Frontal cortex (tissue), 4 donors: ENCODE measurements around the gene FBXL19. TPM values are rescaled to one million over a fixed set of nuclear protein-coding genes. Genes with fewer than 3 reads are reported as not detected.

Source experiments
- DNase-seq, 2 donors: peaks; one replicate each; pipeline ENCODE4 v3.0.0; 2012; ENCODE audit warnings: low spot score in 2 of 2
- FAIRE-seq: peaks from 2 replicates; lab custom pipeline; 2012; peaks lifted over from hg19 to GRCh38; lab: Jason Lieb, UNC
- total RNA-seq: library from RNA; depleted of rRNA; stranded (reverse); fragments of >200 nt; gene quantifications from one replicate; pipeline ENCODE4 v1.2.3, GENCODE V29; 2014
- donor health status: control.
- donor health status: control.
- donor health status: control.

FBXL19 gene
- total RNA-seq, 1 donor from 2014 or later, result 66.4 TPM

DNA sequence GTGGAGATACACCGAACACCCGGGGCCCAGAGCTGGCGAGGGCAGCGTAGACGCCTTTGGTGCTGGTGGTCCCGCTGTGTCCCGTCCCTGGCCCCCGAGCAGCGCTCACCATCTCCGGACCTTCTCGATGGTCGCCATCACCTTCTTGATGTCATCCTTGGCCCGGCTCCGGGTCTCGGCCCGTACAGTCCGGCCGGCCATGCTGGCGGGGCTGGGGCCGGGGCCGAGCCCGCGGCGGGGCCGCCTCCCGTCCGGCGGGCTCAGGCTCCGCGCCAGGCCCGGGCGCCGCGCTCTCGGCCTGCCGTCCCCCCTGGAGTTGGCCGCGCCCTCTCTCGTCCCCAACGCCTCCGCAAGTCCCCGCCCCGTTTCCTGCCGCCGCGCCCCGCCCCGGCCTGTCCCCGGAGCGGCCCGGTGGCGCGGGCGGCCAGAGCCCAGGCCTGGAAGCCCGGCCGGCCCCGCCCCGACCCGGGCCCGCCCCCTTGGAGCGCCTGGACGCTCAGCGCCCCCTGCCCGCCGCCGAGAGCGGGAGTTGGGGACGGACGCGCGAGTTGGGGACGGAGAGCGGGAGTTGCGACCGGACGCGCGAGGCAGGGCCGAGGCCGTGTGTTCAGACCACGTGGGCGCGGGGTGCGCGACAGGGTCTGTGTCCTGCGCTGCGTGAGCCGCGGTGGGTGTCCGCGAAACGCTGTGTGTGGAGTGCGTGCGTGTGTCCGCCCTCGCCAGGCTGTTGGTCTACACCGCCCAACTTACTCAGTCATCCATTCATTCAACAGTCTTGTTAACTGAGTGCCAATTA, 29.4 kb upstream of the FBXL19 start, which contains the start of gene BCL7C:
TSS of gene BCL7C (minus strand) at position 334 of the 796 bp plus-strand sequence. CDS start at position 201, 133 bp downstream.
- no peak for FAIRE-seq
- DNase-seq, result peak; percentile 88

DNA sequence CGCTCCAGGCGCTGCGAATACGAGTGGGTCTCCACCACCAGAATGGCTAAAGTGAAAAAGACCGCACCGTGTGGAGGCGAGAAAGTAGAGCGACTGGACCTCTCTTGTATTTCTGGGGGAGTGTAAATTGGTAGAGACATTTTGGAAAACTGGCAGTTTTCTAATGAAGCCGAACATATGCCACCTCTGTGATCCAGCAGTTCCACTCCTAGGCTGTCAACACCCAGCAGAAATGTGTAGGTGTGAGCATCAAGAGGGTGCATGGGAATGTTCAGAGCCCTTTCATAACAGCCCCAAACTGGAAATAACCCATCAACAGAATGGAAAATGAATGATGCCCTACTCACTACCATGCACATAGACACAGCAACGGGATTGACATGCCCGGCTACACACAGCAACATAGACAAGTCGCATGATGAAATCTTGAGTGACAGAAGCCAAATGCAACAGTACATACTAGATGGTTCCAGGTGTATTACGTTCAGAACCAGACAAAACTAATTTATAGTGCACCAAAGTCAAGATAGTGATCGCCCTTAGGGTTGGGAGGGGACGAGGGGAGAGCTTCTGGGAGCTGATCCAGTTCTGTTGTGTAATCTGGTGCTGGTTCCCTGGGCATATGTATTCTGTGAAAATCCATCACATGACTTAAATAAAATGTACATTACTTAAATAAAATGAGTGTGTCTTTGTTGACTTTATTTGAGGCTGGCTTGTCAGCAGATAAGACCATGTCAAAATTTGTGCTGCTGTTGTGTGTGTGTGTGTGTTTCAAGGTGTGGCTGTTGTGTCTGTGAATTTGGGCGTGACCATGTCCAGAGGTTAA, 28.6 kb upstream of the FBXL19 start:
- DNase-seq (no peak), FAIRE-seq (no peak)

DNA sequence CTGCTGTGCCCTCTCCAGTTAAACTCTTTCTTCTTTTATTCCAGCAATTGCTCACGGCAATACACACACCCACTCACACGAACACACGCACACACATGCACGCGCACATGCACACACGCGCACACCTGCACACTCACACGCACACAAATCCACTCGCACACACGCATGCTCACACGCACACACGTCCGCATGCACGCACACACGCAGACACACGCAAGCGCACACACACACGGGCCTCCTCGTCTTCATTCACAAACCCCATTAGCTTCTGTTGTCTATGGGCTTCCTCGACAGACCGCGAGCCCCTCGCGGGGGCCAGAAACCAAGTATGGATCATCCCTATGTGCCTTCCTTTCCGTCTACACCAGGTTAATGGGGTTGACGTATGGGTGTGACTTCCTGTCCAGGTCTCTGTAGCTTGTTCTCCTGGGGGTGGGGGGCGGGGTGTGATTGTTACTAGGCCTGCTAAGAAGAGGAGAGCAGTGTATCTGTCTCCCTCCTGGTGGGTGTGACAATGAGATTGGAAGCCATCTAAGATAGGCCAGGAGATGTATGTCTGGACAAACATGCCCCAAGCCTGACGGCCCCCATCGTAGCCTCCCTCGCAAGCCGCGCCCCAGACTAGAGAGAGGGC, 27.6 kb upstream of the FBXL19 start:
- DNase-seq (no peak), FAIRE-seq (no peak)

DNA sequence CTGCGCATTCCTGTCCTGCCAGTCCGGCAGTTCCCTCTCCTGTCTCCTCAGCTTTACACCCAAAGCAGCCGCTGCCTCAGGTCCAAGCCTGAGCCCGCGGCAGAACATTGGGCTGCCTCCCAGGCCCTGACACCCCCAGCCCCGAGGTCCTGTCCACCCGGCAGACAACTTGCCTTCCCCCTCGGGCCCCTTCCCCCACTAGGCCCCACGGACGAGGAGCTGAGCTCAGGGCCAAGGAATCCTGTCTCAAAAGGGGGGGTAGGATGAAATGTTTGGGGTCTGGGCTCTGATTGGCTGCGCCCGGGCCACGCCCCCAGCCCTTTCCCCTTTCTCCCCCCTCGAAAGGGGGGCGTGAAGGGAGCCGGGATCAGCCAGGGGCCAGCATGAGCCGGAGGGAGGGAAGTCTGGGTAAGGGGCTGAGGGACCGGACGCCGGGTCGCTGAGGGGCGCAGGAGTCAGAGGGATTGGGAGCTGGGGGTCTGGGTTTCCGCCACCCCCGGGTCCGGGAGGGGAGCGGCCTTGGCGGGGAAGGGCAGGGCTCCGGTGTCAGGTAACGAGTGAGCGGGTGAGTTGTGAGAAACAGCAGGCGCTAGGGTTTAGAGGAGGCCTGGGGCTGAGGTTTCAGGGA, 27.0 kb upstream of the FBXL19 start, which contains the start of gene CTF1:
TSS of gene CTF1 (plus strand) at position 354 of the 628 bp plus-strand sequence. CDS start at position 384, 30 bp downstream.
- DNase-seq, result peak in 1 of 2 donors; percentile 57
- FAIRE-seq, result no peak

DNA sequence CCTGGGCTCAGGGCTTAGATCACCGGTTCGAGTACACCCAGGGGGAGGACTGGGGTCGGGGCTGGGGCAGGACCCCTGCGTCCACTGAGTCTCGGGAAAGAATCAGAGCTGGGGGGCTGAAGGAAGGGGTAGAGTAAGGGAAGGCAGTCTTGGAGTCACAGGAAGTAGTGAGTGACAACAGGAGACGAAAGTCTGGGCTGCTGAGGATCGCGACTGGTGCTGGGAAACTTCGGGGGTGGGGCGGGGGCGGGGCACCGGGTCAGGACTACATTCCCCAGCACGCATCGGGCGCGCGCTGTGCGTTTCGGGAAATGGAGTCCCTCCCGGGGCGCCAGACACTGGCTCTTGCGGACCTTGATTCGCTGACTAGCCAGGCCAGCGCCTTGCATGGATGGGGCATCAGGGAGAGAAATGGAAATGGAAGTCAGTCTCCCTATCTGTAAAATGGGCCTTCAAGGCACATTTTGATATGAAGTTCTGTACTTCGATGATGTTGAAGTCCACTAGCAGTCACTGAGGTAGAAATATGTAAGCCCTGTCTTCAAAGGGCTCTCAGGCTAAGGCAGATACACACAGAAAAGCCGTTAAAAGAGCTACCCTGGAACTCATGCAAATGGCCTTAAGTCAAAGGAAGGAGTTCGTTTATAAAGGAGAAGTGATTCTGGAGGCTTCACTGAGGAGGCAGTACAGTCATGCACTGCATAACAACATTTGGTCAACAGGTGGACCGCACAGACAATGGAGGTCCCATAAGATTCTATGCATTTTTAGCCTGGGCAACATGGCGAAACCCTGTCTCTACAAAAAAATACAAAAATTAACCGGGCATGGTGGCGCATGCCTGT, 26.3 kb upstream of the FBXL19 start:
- DNase-seq (peak; percentile 84 to 86), FAIRE-seq (no peak)

DNA sequence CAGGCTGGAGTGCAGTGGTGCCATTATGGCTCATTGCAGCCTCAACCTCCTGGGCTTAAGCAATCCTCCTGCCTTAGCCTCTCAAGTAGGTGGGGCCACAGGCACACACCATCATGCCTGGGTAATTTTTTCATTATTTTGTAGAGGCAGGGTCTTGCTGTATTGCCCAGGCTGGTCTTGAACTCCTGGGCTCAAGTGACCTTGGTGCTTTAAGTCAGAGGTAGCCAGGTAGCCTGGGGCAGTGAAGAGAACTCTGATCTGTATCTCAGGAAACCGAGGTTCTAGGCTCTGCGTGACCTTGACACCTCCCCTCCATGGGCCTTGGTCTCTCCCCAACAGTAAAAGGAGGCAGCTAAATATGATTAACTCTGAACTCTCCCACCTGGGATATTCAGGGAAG, 23.6 kb upstream of the FBXL19 start:
- FAIRE-seq, result no peak
- DNase-seq, result no peak

DNA sequence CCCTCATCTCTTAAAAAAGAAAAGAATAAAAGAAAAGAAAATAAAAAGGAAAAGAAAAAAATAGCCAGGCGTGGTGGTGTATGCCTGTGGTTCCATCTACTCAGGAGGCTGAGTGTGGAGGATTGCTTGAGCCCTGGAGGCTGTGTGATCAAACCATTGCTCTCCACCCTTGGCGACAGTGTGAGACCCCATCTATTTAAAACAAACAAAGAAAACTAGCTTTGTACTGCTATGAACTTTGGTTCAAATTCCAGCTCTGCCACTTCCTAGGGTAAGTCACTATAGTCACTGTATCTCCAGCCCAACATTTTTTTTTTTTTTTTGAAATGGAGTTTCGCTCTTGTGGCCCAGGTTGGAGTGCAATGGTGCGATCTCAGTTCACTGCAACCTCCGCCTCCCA, 22.8 kb upstream of the FBXL19 start:
- DNase-seq (no peak), FAIRE-seq (no peak)

DNA sequence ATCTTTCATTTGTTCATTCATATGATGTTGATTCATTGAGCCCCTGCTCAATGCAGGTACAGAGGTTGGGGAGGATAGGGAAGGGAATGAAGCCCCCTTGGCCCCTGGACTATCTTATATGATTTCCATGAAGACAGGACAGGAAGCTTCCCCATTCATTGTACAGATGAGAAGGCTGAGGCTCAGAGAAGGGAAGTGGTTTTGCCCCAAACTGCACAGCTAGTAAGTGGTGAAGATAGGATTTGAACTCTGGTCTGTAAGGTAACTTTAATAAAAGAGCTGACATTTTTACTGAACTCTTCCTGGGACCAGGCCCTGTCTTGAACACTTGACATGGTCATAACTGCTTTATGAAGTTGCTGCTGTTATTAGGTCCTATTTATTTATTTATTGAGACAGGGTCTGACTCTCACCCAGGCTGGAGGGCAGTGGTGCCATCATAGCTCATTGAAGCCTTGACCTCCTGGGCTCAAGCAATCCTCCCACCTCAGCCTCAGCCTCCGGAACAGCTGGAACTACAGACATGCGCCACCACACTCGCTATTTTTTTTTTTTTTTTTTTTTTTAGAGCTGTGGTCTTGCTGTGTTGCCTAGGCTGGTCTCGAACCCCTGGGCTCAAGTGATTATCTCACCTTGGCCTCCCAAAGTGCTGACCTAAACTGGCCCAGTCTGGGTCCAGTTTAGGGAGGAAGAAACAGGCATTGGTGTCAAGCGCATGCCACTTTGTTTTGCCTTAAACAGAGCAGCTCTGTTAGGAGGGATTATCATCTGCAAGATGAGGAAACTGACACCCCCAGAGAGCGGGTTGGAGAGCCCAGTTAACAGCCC, 22.0 kb upstream of the FBXL19 start:
- no peak for FAIRE-seq
- DNase-seq, result no peak

DNA sequence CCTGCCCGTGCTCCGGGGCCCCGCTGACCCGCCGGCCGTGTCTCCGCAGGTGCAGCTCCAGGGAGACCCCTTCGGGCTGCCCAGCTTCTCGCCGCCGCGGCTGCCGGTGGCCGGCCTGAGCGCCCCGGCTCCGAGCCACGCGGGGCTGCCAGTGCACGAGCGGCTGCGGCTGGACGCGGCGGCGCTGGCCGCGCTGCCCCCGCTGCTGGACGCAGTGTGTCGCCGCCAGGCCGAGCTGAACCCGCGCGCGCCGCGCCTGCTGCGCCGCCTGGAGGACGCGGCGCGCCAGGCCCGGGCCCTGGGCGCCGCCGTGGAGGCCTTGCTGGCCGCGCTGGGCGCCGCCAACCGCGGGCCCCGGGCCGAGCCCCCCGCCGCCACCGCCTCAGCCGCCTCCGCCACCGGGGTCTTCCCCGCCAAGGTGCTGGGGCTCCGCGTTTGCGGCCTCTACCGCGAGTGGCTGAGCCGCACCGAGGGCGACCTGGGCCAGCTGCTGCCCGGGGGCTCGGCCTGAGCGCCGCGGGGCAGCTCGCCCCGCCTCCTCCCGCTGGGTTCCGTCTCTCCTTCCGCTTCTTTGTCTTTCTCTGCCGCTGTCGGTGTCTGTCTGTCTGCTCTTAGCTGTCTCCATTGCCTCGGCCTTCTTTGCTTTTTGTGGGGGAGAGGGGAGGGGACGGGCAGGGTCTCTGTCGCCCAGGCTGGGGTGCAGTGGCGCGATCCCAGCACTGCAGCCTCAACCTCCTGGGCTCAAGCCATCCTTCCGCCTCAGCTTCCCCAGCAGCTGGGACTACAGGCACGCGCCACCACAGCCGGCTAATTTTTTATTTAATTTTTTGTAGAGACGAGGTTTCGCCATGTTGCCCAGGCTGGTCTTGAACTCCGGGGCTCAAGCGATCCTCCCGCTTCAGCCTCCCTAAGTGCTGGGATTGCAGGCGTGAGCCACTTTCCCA, 21.1 kb upstream of the FBXL19 start:
- FAIRE-seq, result no peak

DNA sequence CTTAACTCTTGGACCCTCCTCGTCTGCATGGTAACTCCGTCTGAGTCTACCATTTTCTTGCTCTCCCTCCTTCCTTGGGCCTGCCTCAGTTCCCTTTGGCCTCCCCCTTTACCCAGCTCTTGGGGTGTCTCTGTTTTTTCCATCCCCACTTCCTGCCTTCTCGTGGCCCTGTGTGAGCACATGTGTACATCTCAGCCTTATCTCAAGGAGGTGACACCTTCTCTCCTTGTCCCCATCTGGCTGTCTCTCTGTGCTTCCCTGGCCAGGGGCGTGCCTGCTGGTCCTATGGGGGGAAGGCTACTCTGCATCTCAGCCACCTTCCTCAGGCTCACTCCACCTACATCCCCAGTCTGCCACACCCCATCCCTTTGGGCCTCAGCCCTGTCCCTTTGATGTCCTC, 20.4 kb upstream of the FBXL19 start:
- no peak for FAIRE-seq
- DNase-seq, result no peak

More for the DNA sequence above, 21.1 kb upstream of the FBXL19 start:
- DNase-seq, result peak; percentile 91

DNA sequence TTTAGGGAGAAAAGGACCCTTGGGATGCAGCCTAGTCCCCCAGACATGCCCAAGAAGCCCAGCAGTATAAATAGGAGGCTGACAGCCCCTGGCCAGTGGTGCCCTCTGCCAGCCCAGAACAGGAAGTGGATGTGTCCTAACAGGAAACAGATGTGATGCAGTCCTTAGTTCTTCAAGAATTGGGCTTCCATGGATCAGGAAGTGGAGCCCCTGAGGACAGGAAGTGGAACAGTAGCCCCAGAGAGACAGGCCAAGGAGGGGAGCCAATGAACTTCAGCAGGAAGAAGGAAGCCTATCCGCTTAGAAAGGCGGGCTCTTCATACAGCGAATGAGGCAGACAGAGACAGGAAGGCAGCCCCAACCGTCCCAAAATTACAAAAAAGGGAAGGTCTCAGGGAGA, 19.8 kb upstream of the FBXL19 start:
- FAIRE-seq (no peak), DNase-seq (peak; percentile 57 to 59)

DNA sequence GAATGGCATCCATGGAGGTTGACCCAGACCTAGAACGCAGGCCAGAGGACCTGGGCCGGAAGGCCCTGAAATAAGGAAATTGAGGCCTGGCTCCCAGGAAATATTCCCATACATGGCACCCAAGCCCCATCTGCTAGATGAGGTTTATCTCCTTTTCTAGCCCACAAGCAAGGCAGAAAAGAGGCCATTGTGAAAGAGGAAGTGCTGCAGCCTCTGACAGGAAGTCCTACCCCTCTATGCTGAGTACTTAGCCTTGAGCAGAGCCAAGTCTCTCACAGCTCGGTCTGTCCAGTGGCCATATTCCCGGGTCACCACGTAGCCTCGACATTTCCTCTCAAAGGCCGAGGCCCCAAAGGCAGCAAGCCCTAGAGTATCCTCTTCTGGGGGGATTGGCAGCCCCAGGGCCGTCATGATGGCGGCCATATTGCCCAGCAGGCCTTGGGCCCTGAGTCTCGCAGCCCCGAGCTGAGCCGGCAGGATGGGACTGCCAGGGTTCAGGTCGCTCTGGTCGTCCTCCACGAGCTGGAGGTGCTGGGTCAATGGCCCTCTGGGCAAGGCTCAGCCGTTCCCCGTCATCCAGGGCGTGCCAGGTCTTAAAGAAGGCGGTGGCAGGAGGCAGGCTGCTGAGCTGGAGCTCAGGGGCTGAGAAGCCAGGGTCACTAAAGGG, 19.1 kb upstream of the FBXL19 start:
- DNase-seq (no peak), FAIRE-seq (no peak)

DNA sequence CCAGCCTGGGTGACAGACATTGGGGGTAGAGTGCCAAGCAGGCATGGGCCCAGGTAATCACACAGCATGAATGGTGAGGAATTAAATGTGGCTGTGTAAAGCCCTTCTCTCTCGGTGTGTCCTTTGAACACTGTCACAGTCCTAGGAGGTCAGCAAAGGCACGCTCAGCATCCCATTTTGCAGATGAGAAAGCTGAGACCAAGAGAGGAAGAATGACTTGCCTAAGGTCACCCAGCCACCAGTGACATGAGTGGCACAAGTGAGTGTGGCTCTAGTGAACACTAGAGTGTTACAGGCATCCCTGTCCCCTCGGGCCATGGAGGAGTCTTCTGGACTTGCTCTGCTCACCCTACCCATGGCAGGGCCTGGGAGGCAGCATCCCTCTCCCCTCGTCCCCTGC, 16.3 kb upstream of the FBXL19 start:
- no peak for DNase-seq
- no peak for FAIRE-seq

DNA sequence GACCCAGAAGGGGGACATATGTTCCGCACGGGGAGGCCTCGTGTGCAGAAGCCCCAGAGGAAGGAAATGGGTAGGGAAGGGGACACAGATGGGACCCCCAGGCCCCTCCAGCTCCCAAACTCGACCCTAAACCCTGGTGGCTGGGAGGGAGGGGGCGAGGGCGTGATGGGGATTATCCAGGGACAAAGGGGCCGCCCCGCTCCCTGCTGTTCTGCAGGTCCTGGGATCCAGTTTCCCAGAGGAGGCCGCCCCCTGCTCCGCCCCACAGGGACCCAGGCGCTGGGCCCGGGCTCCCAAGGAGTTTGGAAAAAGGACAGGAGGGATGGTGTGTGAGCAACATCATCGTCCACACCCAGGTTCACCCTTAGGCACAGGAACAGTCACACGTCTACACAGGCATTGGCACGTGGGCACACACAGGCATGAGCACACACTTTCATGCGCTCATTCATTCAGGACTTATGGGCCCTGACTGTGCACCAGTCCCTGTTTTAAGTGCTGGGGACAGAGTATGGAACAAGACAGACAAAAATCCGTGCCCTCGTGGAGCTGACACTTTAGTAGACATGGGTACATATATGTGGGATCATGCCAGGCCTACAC, 12.8 kb upstream of the FBXL19 start:
- FAIRE-seq, result no peak
- DNase-seq, result no peak

DNA sequence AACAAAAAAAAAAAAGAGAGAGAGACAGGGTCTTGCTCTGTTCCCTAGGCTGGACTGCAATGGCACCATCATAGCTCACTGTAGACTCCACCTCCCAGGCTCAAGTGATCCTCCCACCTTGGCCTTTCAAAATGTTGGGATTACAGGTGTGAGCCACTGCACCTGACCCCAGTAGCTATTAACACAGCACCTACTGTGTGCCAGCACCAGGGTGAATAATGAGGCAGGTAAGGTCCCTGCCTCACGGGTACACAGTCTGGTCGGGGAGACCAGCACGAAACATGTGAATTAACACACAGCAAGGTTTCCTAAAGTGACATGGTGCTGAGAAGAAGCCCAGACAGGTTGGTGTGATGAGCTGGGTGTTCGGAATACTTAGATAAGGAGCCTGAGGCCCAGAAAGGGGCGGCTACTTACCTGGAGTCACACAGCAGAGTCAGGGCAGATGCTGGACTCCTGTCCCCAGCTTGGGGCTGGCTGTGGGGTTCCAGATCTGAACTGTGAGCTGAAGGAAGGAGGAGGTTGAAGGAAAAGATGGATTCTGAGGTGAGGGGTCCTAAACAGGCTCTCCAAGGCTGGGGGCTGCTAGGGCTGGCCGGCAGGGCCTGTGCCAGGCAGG, 10.5 kb upstream of the FBXL19 start:
- no peak for FAIRE-seq
- no peak for DNase-seq

DNA sequence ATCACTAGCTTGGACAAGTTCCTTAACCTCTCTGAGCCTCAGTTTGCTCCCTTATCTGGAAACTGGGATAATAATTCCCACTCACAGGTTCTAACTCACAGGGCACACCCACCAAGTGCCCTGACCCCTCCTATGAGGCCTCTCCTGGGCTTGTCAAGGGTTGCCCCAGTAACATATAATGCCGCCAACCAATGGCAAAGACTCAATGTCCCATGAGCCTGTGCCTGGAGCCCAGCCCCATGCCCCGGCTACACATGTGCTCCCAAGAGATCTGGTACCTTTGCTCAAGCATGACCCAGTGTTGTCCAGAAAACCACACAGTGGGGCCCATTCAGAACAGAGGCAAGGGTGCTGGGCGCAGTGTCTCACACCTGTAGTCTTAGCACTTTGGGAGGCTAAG, 8.5 kb upstream of the FBXL19 start:
- no peak for FAIRE-seq

More for the DNA sequence above, 8.5 kb upstream of the FBXL19 start:
- no peak for DNase-seq
